ENCODE measurements around the gene GPAM.

The GPAM gene

DNA sequence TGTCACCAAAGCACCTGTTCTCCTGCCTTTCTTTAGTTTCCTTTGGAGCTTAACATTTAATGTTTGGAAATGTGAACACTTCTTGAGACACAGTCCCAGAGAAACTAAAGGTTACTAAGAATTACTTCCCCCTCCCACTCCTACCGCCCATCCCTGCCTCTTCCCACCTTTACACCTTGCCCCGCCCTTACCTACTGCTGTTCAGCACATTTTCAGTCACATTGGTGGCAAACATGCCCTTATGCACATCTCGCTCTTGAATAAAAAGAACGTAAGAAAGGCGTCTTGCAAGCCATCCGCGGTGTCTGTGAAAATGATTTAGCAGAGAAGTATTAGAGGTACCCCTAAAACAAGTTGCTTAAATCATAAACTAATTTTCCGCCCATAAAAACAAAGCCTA is 8.2 kb downstream of the GPAM start:
- H3K4me3 ChIP-seq (ENCODE audit: severe bottlenecking) = no peak overlapping the region
- no peaks in the 10 kb centered on the region for H3K27me3 ChIP-seq (ENCODE audit: insufficient read depth, poor library complexity, severe bottlenecking)
- peaks cover 94% of the 10 kb centered on the region for H3K36me3 ChIP-seq (ENCODE audit: low read depth)
- TF ChIP-seq, protein P1, sequence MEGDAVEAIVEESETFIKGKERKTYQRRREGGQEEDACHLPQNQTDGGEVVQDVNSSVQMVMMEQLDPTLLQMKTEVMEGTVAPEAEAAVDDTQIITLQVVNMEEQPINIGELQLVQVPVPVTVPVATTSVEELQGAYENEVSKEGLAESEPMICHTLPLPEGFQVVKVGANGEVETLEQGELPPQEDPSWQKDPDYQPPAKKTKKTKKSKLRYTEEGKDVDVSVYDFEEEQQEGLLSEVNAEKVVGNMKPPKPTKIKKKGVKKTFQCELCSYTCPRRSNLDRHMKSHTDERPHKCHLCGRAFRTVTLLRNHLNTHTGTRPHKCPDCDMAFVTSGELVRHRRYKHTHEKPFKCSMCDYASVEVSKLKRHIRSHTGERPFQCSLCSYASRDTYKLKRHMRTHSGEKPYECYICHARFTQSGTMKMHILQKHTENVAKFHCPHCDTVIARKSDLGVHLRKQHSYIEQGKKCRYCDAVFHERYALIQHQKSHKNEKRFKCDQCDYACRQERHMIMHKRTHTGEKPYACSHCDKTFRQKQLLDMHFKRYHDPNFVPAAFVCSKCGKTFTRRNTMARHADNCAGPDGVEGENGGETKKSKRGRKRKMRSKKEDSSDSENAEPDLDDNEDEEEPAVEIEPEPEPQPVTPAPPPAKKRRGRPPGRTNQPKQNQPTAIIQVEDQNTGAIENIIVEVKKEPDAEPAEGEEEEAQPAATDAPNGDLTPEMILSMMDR (IDR thresholded peaks at IDR 0.05; ENCODE audit: poor library complexity, severe bottlenecking) = no peak
- no peak for DNase-seq (ENCODE audit: low spot score)
- no peaks in the 10 kb centered on the region for H3K4me1 ChIP-seq (ENCODE audit: insufficient read depth, poor library complexity, severe bottlenecking)
- H3K27ac ChIP-seq (ENCODE audit: poor library complexity, severe bottlenecking) = no peak overlapping the region
- ATAC-seq (ENCODE audit: low read depth) = no peak
- no peaks in the 10 kb centered on the region for H3K9me3 ChIP-seq (ENCODE audit: severe bottlenecking)

DNA sequence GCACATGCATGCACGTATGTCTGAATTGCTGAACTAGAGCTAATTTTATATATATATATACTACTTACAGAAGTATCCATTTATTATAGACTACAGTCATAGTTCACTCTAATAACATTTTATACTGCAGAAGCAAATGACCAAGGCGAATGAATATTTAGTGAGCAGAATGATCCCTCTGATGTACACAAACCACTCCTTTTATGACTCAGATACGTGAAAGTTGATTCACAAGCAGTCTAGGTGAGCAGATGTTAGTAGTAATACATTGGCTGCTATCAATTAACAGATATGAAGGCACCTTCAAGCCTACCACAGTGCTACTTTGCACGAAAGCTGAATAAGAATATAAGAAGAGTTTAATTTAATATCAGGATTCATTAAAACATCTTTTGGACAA is 10.4 kb downstream of the GPAM start:
- no peaks in the 10 kb centered on the region for H3K4me1 ChIP-seq (ENCODE audit: insufficient read depth, poor library complexity, severe bottlenecking)
- DNase-seq (ENCODE audit: low spot score) (no peak), ATAC-seq (ENCODE audit: low read depth) (no peak)
- no peaks in the 10 kb centered on the region for H3K9me3 ChIP-seq (ENCODE audit: severe bottlenecking)
- no peak overlapping the region for H3K4me3 ChIP-seq (ENCODE audit: severe bottlenecking)
- no peaks in the 10 kb centered on the region for H3K27me3 ChIP-seq (ENCODE audit: insufficient read depth, poor library complexity, severe bottlenecking)
- peaks cover 90% of the 10 kb centered on the region for H3K36me3 ChIP-seq (ENCODE audit: low read depth)
- TF ChIP-seq, protein P1 (IDR thresholded peaks at IDR 0.05; ENCODE audit: poor library complexity, severe bottlenecking) = no peak
- H3K27ac ChIP-seq (ENCODE audit: poor library complexity, severe bottlenecking) = no peak overlapping the region

DNA sequence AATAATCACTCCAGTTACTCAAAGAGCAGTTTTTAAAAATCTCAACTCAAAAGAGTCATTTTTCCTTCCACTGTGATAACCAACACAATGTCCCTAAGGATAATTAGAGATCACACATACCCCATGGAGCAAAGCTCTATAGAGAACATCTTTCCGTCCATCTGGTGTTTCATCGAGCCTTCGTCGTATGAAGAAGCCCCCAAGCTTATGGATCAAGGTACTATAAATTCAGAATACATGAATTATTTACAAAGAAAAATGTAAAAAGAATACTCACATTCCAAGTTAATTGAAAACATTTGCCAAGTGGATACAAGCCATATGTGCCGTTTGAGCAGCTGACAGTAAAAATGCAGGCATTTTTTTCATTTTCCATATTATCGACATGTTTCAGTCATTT is 14.8 kb downstream of the GPAM start:
- Histone ChIP-seq H3K4me3 (ENCODE audit: severe bottlenecking) (no peak overlapping the region), H3K36me3 (ENCODE audit: low read depth) (peaks cover 90% of the 10 kb centered on the region), H3K4me1 (ENCODE audit: insufficient read depth, poor library complexity, severe bottlenecking) (no peaks in the 10 kb centered on the region), H3K27ac (ENCODE audit: poor library complexity, severe bottlenecking) (no peak overlapping the region), H3K9me3 (ENCODE audit: severe bottlenecking) (no peaks in the 10 kb centered on the region), H3K27me3 (ENCODE audit: insufficient read depth, poor library complexity, severe bottlenecking) (no peaks in the 10 kb centered on the region)
- DNase-seq (ENCODE audit: low spot score) (no peak), ATAC-seq (ENCODE audit: low read depth) (no peak)
- TF ChIP-seq, protein P1 (IDR thresholded peaks at IDR 0.05; ENCODE audit: poor library complexity, severe bottlenecking) = no peak

DNA sequence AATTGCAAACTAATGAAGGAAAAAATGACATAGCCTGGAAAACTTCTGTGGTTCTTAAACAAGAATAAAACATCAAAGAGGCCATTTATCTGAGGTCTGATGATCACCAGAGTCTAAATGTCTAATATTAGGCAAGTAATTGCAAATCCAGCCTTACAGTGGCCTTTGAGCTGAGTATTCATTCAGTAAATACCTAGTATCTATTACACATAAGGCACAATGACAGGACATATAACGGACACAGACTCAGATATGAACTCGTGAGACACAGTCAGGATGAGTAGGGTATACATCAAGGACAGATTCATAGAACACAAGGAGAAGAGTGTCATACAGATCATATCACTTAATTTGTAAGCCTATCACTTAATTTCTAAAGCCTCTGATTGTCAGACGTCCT is 16.8 kb downstream of the GPAM start:
- Histone ChIP-seq H3K4me1 (ENCODE audit: insufficient read depth, poor library complexity, severe bottlenecking) (no peaks in the 10 kb centered on the region), H3K4me3 (ENCODE audit: severe bottlenecking) (no peak overlapping the region), H3K27ac (ENCODE audit: poor library complexity, severe bottlenecking) (no peak overlapping the region), H3K9me3 (ENCODE audit: severe bottlenecking) (no peaks in the 10 kb centered on the region), H3K36me3 (ENCODE audit: low read depth) (peaks cover 87% of the 10 kb centered on the region), H3K27me3 (ENCODE audit: insufficient read depth, poor library complexity, severe bottlenecking) (no peaks in the 10 kb centered on the region)
- DNase-seq (ENCODE audit: low spot score) (no peak), ATAC-seq (ENCODE audit: low read depth) (no peak)
- TF ChIP-seq, protein P1 (IDR thresholded peaks at IDR 0.05; ENCODE audit: poor library complexity, severe bottlenecking) = no peak

DNA sequence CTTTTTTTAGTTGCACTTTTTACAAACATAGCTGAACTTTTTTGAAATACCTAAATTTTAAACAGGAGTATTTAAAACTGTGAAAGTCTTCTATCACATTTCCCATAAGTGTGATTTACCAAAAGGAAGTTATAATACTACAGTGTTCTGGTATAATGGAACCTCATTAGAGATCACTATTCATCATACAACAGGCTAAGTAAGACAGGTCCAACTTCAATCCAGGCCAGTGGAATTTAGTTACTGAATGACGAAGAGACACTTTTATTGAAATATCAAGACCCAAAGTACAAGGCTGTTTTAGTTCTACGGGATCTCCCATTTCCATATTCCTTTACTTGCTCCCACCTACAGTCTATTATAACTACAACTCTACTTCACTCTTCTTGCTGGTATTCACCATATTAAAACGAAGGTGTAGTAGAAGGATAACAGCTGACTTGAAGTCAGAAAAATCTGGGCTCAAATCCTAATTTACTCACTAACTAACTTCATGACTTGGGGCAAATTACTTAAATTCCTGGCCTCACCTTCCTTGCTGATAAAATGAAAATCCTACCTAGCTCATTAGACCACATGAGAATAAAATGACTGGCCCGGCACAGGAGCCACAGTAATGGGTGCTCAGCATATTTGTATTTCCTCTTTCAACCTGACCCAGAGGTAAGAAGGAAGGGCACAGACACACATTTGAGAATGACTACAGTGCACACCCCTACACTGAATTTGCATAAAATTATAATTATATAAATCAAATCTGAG is 21.6 kb downstream of the GPAM start:
- Histone ChIP-seq H3K4me1 (ENCODE audit: insufficient read depth, poor library complexity, severe bottlenecking) (no peaks in the 10 kb centered on the region), H3K27ac (ENCODE audit: poor library complexity, severe bottlenecking) (no peak overlapping the region), H3K9me3 (ENCODE audit: severe bottlenecking) (no peaks in the 10 kb centered on the region), H3K27me3 (ENCODE audit: insufficient read depth, poor library complexity, severe bottlenecking) (no peaks in the 10 kb centered on the region), H3K36me3 (ENCODE audit: low read depth) (peaks cover 86% of the 10 kb centered on the region), H3K4me3 (ENCODE audit: severe bottlenecking) (no peak overlapping the region)
- ATAC-seq (ENCODE audit: low read depth) = no peak
- DNase-seq (ENCODE audit: low spot score) = no peak
- TF ChIP-seq, protein P1 (IDR thresholded peaks at IDR 0.05; ENCODE audit: poor library complexity, severe bottlenecking) = no peak
